ENCODE data around the gene SLC26A3. TPM values are rescaled to one million over a fixed set of nuclear protein-coding genes. Genes with fewer than 3 reads are reported as not detected.

Gene SLC26A3
- total and polyA plus RNA-seq, 2 of the 8 experiments (the other 6 are each of a cell fraction or from before 2014, with no cell fraction given): not detected

GRCh38 chr7:107744345-107744750 lies 58.7 kb downstream of the SLC26A3 start (continued):
- TF ChIP-seq KDM1A (IDR thresholded peaks at IDR 0.05; ENCODE audit: borderline replicate concordance, low read length) (no peak), HDAC2 (IDR thresholded peaks at IDR 0.05; ENCODE audit: borderline replicate concordance in 1 of 2, low read depth in 2 of 2, low read length in 2 of 2) (no peak), CHD7 (IDR thresholded peaks at IDR 0.05; ENCODE audit: insufficient replicate concordance, low read length) (peak; percentile 38), E2F6 (IDR thresholded peaks at IDR 0.05) (no peak), RXRA (IDR thresholded peaks at IDR 0.05; ENCODE audit: insufficient read depth, low read depth, low read length) (no peak), ATF2 (IDR thresholded peaks at IDR 0.05; ENCODE audit: low read length) (no peak)
